ENCODE data around the gene KIFC3.
"Not testable (repeated sequence)": the region's sequence is repeated elsewhere in the genome, so short reads cannot be mapped to it uniquely, and the experiment has no call there.

Gene KIFC3

DNA sequence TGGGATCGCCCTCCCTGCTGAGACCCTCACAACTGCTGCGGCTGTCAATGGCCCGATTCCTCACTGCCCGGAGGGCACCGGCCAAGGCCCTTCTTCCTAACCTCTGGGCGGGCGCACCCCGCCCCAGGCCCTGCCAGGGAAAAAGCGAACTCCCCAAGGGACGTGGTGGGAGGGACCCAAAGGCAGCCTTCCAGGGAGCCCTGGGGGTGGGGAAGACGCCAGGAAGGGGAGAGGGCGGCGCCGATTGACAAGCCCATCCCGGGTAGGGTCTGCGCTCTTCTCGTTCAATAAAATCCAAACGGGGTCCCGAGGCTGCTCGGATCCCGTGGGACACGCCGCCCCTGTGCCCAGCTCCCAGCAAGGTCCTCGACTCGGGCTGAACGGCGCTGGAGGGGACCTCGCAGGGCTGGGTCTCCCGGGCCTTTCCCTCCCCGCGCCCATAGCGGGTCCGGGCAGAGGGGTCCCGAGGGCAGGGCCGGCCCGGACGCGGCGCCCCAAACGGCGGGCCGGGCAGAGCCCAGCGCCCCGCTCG lies 416 bp downstream of the KIFC3 start:
- DNase-seq = no peak

DNA sequence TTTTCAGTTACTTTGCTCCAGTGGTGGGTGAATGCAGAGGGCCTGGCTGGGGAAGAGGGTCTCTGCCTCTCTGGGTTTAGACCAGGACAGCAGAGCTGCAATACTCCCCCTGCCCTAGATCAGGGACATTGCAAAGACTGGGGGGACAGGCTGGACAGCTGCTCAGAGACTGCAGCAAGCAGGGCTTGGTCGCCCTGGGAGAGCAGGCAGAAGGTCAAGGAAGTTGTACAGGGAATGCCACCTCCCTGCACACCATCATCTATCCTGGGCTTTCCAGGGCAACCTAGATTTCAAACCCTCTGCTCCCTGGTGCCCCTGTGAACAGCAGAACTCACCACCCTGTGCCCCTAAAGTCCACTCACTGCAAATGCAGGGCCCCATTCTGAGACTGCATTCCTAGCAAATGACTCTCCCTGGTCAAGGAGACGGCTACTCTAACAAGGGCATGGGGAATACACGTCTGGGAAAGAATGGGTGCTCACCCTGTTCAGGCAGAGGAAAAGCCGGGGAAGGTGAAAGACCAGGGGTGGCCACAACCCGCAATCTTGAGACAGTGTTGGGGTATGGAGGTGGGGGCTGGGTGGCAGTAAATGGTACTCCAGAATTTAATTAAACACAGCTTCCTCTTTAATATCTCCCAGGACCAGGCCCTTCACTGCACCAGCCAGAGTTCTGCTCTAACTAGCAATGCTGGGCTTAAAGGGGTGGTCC lies 1.0 kb downstream of the KIFC3 start:
- no peak for DNase-seq

DNA sequence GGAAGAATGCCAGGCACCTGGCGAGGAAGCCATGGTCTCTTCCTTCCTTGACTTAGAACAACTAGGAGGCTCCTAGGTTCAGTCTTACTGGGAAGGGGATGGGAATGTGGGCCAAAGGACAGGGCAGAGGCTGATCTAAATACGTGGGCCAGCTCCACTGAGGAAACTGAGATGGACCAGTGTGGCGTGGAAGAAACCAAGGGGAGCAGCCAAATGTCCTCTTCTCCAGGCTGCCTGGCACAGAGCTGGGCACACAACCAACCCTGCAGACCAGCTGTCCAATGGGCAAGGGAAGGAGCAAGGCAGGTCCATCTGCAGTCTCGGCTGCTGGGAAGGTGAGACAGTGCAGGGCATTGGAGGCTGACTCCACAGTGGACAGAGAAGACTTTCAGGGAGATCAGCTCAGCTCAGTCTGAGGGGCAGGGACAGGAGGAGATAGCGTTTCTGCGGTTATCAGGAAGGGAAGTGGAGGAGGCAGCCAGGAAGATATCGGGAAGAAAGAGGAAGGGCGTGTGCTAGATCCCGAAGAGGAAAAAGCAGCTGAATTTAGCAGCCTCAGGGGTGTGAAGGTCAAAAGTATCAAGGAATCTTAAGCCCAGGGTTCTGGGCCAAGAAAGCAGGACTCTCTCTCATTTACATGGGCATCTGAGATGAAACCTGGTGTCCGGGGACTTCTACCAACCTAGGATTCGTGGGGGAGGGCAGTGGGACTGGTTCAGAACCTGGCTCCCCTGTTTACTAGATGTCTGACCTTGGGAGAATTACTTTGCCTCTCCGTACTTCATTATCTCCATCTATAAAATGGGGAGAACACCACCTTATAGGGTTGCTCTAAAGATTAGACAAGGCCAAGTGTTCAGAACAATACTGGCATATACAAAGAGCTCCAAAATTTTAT lies 1.8 kb downstream of the KIFC3 start:
- no peak for DNase-seq

DNA sequence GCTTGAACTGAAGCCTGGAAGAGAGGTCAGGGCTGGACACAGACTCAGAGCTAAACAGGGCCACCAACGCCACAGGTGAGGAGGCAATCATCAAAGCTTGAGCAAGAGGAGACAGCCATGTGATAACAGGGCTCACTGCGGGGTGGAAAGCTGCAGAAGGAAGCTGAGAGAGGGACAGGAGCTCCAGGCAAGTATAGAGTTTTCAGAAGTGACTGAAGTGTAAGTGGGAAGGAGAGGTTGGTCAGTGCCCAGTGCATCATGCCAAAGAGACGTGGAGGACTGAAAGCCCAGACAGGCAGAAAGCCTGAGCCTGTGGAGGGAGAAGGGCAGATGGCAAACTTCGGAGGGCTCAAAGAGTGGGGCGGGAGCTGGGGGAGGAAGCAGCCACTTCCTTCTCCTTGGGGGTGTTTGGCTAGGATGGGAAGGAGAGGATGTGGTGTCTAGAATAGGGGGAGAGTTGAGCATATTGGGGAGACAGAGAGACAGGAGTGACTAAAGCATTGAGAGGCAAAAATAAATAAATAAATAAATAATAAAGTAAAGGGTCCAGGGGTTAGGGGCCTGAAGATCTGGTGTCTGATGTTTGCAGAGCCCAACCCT lies 2.6 kb downstream of the KIFC3 start:
- peak; percentile 49 for DNase-seq

DNA sequence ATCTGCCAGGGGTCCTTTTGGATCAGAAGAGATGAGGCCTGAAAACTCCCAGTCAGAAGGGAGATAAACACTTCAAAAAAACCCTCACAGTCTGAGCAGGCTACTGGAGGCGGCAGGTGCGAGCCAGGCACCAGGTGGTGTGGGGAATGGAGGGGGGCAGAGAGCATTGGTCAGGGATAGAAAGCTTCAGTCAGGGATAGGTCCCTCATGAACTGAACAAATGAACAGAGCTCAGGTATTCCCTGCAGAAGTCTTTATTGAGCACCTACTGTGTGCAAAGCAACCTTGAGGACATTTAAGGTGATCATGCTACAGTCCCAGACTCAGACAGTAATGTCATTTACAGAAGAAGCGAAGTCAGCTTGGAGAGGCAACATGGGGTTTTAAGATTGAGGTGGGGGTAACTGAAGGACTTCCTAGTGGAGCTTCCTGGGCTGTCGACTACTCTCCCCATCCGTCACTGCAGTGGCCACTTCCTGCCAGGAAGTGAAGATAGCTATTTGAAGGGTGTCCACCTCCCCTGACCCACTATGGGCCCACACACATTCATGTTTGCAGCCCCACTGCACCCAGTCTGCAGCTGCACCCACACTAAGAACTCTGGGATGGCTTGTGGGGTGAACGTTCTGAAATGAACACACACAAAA lies 3.2 kb downstream of the KIFC3 start:
- DNase-seq = no peak

DNA sequence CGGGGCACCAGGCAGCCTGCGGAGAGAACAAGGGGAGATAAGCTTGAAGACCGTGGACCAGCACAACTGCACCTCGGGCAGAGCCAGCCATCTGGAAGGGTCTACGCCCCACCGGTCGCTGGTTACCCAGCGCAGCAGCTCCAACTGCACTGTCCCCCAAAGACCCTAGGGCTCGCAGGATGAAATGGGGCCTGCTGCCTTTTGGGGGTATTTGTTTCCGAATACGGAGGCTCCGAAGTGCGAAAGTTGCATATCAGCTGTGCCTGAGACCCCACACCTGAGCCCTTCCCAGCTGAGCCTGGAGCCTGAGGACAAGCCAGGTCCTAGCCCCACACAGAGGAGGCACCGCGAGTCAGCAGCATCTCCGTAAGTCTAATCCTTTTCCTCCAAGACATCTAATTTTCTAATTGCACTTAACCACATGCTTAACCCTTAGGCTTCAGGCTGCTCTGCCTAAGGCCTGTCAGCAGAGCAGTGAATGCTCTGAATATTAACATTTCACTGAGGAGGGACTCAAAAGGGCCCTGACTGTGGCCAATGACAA lies 4.0 kb downstream of the KIFC3 start:
- no peak for DNase-seq

DNA sequence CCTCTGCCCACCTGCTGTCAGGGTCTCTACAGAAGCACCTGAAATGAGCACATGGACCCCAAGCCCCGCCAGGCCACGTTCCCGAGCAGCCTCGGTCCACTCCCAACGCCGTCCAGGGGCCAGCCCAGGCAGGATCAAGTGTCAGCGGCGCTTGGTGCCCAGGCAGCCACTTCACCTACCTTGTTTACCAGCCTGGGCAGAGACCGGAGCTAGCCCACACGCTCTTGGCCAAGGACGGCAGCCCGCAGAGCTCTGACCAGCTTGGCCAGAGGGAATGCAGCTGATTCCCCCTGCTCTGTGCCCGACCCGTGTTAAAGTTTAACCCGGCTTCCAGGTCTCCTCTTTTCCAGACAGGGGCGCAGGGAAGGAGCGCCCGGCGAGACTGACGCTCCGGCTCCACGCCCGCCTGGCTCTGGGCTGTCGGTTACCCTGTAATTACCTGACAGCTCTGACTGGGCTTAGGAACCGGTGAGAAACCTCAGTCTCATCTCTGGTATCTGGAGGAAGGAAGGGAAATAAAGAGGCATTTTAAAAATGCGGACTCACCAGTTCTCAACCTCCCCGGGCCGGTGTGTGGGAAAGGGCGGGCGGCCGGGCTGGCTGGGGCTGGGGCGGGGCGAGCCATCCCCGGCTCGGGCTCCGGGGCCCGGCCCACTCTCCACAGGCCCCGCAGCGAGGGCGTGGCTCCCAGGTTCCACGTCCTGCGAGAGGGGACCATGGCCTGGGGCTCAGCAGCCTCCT lies 4.6 kb downstream of the KIFC3 start:
- DNase-seq = no peak

DNA sequence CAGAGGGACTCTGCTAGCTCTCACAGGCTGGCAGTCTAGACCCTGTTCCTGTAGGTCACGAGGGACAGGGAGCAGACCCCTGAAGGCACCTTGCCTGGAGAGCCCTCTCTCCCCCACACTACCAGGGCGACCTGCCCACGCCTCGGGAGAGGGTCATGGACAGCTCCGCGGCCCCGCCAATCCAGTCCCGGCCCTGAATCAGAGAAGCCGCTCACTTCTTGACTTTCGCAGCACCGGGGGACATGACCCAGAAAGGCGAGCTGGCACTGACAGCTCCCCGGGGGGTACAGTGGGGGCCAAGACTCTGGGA lies 5.1 kb downstream of the KIFC3 start:
- no peak for DNase-seq

DNA sequence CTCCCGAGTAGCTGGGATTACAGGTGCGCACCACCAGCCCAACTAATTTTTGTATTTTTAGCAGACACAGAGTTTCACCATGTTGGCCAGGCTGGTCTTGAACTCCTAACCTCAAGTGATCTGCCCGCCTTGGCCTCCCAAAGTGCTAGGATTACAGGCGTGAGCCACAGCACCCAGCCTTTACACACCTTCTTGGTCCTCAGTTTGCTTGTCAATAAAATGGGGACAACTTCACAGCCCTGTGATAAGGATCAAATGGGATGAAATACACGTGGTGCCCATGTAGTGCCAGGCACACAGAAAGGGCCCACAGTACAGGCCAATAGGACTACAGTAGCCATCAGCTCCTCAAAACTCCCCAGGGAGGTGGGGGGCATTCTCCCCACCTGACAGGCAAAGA lies 6.3 kb downstream of the KIFC3 start:
- not testable (repeated sequence) for DNase-seq

DNA sequence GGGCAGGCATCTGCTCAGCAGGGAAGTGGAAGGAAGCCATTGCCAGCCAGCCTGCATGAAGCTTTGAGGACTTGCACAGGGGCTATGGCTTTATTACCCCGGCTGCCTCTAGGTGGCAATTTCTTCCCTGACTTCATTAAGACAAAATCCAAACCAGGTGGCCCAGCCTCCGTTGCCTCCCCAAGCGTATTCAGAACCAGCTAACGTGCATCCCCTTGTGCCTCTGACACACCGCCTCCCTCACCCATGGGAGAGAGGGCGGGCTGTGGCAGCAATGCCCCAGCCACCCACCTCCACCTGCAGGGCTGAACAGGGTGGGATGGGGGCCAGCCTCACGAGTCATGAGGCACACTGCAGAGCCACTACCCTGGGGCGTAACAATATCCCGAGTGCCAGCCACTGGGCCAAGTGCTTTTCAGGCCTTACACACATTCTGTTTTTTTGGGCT lies 6.8 kb downstream of the KIFC3 start:
- DNase-seq = no peak

DNA sequence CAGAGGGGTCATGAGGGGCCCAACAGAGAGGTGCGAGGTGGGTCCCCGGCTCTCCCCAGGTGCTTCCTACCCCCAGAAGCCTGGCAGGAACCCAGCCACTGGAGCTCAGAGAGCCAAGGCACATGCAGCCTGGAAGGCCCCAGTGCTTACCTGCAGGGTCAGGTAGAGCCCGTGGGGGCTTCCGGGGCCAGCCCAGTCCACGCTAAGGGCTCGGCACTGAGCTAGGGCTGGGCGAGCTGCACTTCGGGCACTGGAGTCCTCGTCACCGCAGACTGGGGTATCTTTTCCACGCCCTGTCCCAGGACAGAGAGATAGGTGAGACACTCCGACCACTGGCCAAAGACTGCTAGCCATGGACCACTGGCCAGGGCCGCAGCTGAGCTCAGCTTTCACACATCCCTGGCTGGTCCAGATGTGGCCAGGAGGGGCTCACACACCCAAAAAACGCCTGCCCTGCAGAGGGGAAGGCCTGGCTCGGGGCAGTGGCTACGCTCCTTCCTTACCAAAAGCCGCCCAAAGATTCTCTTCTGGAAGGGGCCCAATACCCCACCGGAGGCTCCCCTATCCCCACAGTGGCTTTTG lies 7.4 kb downstream of the KIFC3 start:
- no peak for DNase-seq

DNA sequence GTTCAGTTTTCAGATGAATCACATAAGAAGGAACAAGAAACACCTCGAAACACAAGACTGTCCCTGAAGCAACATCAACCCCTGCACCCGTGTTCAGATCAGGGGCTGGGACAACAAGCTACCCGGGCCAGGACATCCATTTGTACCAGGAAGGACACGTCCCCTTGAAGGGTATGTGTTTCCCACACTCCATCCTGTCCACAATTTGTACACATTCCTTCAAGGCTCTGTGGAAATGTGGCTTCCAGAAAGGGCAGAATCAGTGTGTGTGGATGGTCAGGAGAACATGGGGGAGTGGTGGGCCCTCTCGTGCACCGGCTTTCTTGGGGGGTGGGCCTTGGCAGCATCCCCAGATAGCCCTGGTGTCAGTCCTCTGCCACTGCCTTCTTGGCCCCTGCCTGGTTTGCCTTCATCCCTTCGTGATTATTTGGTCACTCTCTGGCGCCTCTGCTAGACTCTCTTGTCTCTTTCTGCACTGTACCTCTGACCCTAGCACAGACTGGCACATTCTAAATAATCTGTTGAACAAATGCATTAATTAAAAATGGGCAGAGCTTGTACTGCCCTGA lies 10.3 kb downstream of the KIFC3 start:
- DNase-seq = no peak

DNA sequence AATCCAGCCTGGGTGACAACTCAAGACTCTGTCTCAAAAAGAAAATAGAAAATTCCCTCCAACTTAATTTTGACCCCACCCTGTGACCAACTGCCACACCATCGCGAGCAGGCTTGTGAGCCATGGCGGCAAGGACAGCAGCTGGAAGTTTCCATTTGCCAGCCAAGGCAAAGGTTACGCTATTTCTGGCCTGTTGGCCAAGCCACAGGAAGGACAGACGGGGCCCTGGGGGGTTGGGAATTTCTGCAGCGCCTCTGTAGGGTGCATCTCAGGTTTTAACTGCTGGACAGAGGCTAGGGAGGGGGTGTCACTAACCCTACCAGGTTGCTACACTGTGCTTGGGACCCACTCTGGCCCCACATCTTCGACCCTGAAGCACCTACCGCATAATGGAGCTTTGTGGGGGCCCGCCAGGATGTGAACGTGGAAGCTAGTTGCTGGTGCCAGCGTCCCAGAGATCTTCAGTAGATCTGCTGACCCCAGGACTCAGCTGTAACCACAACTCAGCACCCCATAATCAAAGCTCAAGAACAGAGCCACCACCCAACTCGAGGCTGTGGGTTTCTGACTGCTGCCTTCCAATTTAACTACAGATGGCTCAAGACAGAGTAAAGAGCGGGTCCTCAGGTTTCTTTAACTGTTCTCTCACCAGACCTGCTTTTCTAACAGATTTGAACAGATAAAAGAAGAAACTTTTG lies 10.9 kb downstream of the KIFC3 start:
- DNase-seq = no peak

DNA sequence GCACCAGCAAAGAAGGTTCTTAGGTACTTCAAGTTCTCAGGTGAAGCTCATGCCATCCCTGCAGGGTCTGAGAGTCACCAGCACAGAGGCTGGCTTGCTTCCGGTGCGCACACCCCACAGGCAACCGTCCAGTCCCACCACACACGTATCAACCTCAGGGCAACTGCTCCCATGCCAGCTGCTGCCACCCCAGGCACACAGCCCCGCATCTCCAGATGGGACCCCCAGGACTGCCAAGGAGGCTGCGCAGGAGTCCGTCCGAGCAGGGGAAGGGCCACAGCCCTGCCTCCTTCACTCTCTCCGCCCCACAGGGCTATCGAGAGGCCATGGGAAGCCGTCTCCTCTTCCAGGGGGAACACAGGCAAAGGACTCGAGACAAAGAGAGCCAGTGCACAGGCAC lies 13.3 kb downstream of the KIFC3 start:
- no peak for DNase-seq

DNA sequence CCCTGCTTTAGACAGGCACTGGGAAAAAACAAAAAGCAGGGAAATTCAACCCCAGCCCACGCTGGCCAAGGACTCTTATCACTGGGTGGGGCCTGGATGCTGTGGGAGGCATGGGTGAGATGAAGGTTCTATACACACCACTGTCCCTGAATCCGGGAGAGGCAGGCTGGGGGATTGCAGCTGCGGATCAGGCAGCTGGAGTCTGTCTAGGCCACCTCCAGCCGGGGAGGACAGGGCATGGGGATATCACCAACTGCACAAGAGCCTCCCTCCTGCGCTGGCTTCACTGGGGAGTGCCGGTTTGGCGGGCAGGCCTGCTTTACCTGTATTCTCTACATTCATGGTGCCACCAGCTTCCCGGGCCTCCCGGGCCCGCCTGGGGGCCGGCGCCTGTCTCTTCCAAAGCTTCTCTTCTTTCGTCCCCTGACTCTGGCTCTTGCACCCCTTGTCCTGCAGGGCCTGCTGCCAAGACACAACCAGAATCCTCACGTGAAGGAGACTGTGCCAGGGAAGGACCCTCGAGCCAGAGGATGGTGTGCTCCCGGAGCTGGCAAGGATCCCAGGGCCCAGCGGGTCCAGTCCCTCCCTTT lies 13.9 kb downstream of the KIFC3 start:
- no peak for DNase-seq

DNA sequence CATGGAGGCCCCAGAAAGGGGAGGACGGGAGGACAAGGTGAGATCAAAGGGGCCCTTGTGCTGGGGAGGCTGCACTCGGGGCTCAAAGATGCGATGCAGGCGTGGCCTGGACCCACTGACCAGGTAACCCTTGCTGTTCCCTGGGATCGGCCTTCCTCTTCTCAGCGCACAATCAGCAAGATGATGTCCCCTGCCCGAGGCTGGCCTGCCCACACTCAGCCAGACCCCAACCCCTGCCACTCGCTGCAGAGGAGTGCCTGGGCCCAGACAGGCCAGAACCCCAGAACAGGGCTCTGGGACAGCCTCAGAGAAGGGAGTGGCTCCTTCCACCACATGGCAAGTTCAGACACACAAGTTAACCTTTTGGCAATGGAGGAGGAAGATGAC lies 14.8 kb downstream of the KIFC3 start:
- DNase-seq = no peak

DNA sequence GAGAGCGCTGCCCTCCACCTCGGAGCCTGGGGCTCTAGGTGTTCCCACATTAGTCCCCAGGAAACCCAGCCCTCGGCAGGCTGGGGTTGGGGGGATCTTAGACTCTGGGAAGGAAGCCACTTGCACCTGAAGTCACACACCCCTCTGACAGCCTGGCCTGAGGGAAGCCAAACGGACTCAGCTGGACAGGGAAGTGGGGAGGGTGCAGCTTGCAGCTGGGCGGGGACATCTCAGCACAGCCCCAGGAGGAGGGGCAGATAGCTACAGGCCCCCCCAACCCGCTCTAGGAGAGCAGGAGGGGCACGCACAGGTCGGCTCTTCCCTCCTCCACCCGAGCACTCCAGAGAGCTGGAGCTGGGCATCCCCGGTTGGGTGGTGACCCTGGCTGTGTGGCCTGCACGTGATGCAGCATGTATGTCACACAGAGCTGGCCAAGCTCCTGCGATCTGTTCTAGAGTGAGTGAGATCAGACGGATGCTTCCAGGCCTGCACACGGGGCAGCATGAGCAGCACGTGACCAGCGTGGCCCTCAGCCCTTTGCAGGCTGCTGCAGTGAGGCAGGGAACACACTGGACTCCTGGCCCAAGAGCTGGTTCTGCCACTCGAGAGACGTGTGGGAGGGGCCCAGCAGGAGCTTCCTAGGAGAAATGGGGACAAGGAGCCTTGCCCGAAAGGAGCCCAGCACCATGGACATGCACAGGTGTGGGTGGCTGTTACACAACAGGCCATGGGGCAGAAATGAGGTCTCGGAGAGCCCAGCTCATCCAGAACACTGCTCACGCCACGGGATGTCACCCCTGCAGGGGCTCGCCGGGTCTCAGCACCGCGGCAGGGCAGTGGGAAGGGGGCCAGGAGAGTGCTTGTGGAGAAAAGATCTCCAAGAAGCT lies 15.4 kb downstream of the KIFC3 start:
- DNase-seq = no peak

DNA sequence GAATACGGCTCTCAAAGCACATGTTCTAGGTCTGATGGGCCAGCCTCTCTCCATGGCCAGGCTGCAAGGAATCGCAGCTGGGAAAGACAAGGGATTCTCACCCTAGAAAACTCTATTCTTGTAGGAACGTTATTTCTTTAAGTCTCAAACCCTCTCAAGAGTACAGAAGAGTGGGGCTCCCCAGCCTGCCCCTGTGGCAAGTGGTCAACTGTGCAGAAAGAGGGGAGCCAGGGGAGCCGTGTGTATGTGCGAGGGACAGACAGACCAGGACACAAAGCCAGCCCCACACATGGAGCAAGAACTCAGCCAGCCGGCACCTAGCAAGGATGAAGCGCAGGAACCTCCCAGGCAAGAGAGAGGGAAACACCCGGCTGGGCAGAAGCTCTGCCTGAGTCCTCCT lies 16.4 kb downstream of the KIFC3 start:
- no peak for DNase-seq

DNA sequence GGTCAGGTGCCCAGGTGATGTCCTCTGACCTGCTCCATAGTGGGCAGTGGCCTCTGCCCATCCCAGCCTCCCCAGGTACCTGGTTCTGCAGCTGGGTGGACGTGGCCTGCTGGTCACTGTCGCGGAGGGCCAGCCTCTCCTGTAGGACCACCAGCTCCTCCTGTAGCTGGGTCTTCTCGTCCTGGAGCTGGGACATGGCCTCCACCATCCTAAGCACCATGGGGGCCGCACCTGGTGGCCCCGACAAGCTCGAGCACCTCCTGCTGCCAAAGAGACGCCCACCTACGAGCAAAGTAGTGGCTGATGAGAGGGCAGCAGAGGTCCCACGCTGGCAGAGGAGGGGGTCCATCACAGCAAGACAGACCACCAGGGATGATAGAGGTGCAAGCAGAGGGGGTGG lies 16.9 kb downstream of the KIFC3 start:
- no peak for DNase-seq
